ENCODE measurements around the gene AHCY. TPM values are rescaled to one million over a fixed set of nuclear protein-coding genes. Genes with fewer than 3 reads are reported as not detected.
"Not testable (repeated sequence)": the region's sequence is repeated elsewhere in the genome, so short reads cannot be mapped to it uniquely, and the experiment has no call there.

AHCY gene
- total RNA-seq, 8 experiments from 2014 or later: 84.9 to 333 (median 101) TPM

GRCh38 chr20:34334654-34335407 lies 31.7 kb upstream of the AHCY start:
- WGBS, 10 experiments: 57 to 86% (median 76%) methylated on average over 3 to 5 of the region's 5 CpGs; no CpG with 5 or more reads in 6 of the 10 experiments
- no peaks in the 10 kb centered on the region for H3K4me1 ChIP-seq (replicated peaks in 1 of 2)
- H3K27ac ChIP-seq: no peak overlapping the region
- in situ Hi-C loops (cut with MboI; ENCODE audit: low pct_unique_long_range_greater_than_20kb in 2 of 9, low sequenced_read_pairs in 9 of 9, unreplicated experiment in 9 of 9): no loop called here
- no peak overlapping the region for H3K4me3 ChIP-seq
- peak in 5 of 8 experiments; percentile 18 to 43 (median 35) for ATAC-seq (replicated peaks in 6 of 8)

- no peak overlapping the region for H3K27ac ChIP-seq
- in situ Hi-C loops (cut with MboI; ENCODE audit: low pct_unique_long_range_greater_than_20kb in 2 of 9, low sequenced_read_pairs in 9 of 9, unreplicated experiment in 9 of 9): no loop called here
These were observed 30.6 kb upstream of the AHCY start for GRCh38 chr20:34333786-34334185.

GRCh38 chr20:34332262-34332920 lies 29.2 kb upstream of the AHCY start:
- no peak overlapping the region for H3K4me3 ChIP-seq
- no peak for ATAC-seq (replicated peaks in 6 of 8)
- in situ Hi-C loops (cut with MboI; ENCODE audit: low pct_unique_long_range_greater_than_20kb in 2 of 9, low sequenced_read_pairs in 9 of 9, unreplicated experiment in 9 of 9): no loop called here
- H3K4me1 ChIP-seq (replicated peaks in 1 of 2): no peaks in the 10 kb centered on the region
- 67 to 100% (median 86%) methylated on average over 1 to 10 of the region's 19 CpGs; no CpG with 5 or more reads in 2 of the 10 experiments for WGBS, 10 experiments
- H3K27ac ChIP-seq: no peak overlapping the region

More at GRCh38 chr20:34333786-34334185, 30.6 kb upstream of the AHCY start:
- Histone ChIP-seq H3K4me1 (replicated peaks in 1 of 2) (no peaks in the 10 kb centered on the region), H3K4me3 (no peak overlapping the region)
- no peak for ATAC-seq (replicated peaks in 6 of 8)
- WGBS, 10 experiments: 33 to 100% (median 89%) methylated on average over 1 to 4 of the region's 4 CpGs; no CpG with 5 or more reads in 1 of the 10 experiments

- in situ Hi-C loops (cut with MboI; ENCODE audit: low pct_unique_long_range_greater_than_20kb in 2 of 9, low sequenced_read_pairs in 9 of 9, unreplicated experiment in 9 of 9): no loop called here
- H3K4me3 ChIP-seq: no peak overlapping the region
- no peak for ATAC-seq (replicated peaks in 6 of 8)
- 40 to 100% (median 68%) methylated on average over 1 to 7 of the region's 7 CpGs; no CpG with 5 or more reads in 3 of the 10 experiments for WGBS, 10 experiments
- H3K27ac ChIP-seq: no peak overlapping the region
- no peaks in the 10 kb centered on the region for H3K4me1 ChIP-seq (replicated peaks in 1 of 2)
These were observed 28.7 kb upstream of the AHCY start for GRCh38 chr20:34331838-34332237.

- 80 to 100% (median 100%) methylated on average over 1 to 5 of the region's 15 CpGs; no CpG with 5 or more reads in 5 of the 10 experiments for WGBS, 10 experiments
These were observed 27.8 kb upstream of the AHCY start for GRCh38 chr20:34330861-34331544.

GRCh38 chr20:34328928-34329677 lies 25.9 kb upstream of the AHCY start:
- no peaks in the 10 kb centered on the region for H3K4me1 ChIP-seq (replicated peaks in 1 of 2)
- no peak overlapping the region for H3K27ac ChIP-seq
- 57 to 100% (median 86%) methylated on average over 1 to 7 of the region's 9 CpGs for WGBS, 10 experiments
- in situ Hi-C loops (cut with MboI; ENCODE audit: low pct_unique_long_range_greater_than_20kb in 2 of 9, low sequenced_read_pairs in 9 of 9, unreplicated experiment in 9 of 9): no loop called here
- ATAC-seq (replicated peaks in 6 of 8): no peak
- no peak overlapping the region for H3K4me3 ChIP-seq

More at GRCh38 chr20:34330861-34331544, 27.8 kb upstream of the AHCY start:
- H3K4me3 ChIP-seq; ATAC-seq (replicated peaks in 6 of 8); in situ Hi-C loops (cut with MboI; ENCODE audit: low pct_unique_long_range_greater_than_20kb in 2 of 9, low sequenced_read_pairs in 9 of 9, unreplicated experiment in 9 of 9); H3K4me1 ChIP-seq (replicated peaks in 1 of 2); H3K27ac ChIP-seq: not testable (repeated sequence)

GRCh38 chr20:34328207-34328606 lies 25.1 kb upstream of the AHCY start:
- H3K4me3 ChIP-seq; ATAC-seq (replicated peaks in 6 of 8); H3K27ac ChIP-seq; in situ Hi-C loops (cut with MboI; ENCODE audit: low pct_unique_long_range_greater_than_20kb in 2 of 9, low sequenced_read_pairs in 9 of 9, unreplicated experiment in 9 of 9); H3K4me1 ChIP-seq (replicated peaks in 1 of 2): not testable (repeated sequence)
- WGBS, 10 experiments: no CpG with 5 or more reads among the region's 4 CpGs

GRCh38 chr20:34324541-34324940 lies 21.4 kb upstream of the AHCY start:
- peaks cover 0 to 3% of the 10 kb centered on the region in 2 donors for H3K4me1 ChIP-seq (replicated peaks in 1 of 2)
- no peak overlapping the region for H3K27ac ChIP-seq
- WGBS, 10 experiments: 27 to 58% (median 54%) methylated on average over 2 of the region's 2 CpGs; no CpG with 5 or more reads in 3 of the 10 experiments
- H3K4me3 ChIP-seq: no peak overlapping the region
- ATAC-seq (replicated peaks in 6 of 8): no peak
- in situ Hi-C loops (cut with MboI; ENCODE audit: low pct_unique_long_range_greater_than_20kb in 2 of 9, low sequenced_read_pairs in 9 of 9, unreplicated experiment in 9 of 9): loop anchor here in 1 of 9 experiments (25.0 kb wide), 2 partner anchors 88 to 388 kb away; partner anchors contain the start of gene TP53INP2

GRCh38 chr20:34322267-34323105 lies 19.3 kb upstream of the AHCY start:
- Histone ChIP-seq H3K27ac (no peak overlapping the region), H3K4me1 (replicated peaks in 1 of 2) (peaks cover 0 to 3% of the 10 kb centered on the region in 2 donors), H3K4me3 (no peak overlapping the region)
- 40 to 81% (median 79%) methylated on average over 1 to 8 of the region's 9 CpGs; no CpG with 5 or more reads in 2 of the 10 experiments for WGBS, 10 experiments
- in situ Hi-C loops (cut with MboI; ENCODE audit: low pct_unique_long_range_greater_than_20kb in 2 of 9, low sequenced_read_pairs in 9 of 9, unreplicated experiment in 9 of 9): loop anchor here in 1 of 9 experiments (25.0 kb wide), 2 partner anchors 90 to 390 kb away; partner anchors contain the start of gene TP53INP2
- ATAC-seq (replicated peaks in 6 of 8): peak in 1 of 8 experiments; percentile 15

- H3K4me3 ChIP-seq: no peak overlapping the region
- 20 to 83% (median 45%) methylated on average over 1 of the region's 3 CpGs; no CpG with 5 or more reads in 4 of the 10 experiments for WGBS, 10 experiments
- in situ Hi-C loops (cut with MboI; ENCODE audit: low pct_unique_long_range_greater_than_20kb in 2 of 9, low sequenced_read_pairs in 9 of 9, unreplicated experiment in 9 of 9): loop anchor here in 1 of 9 experiments (25.0 kb wide), 2 partner anchors 91 to 391 kb away; partner anchors contain the start of gene TP53INP2
- ATAC-seq (replicated peaks in 6 of 8): no peak
- H3K27ac ChIP-seq: no peak overlapping the region
- H3K4me1 ChIP-seq (replicated peaks in 1 of 2): peaks cover 0 to 3% of the 10 kb centered on the region in 2 donors
These were observed 17.7 kb upstream of the AHCY start for GRCh38 chr20:34320861-34321260.

GRCh38 chr20:34318609-34319443 lies 15.7 kb upstream of the AHCY start:
- Histone ChIP-seq H3K4me1 (replicated peaks in 1 of 2) (peaks cover 0 to 3% of the 10 kb centered on the region in 2 donors), H3K4me3 (no peak overlapping the region), H3K27ac (no peak overlapping the region)
- WGBS, 10 experiments: 33 to 100% (median 53%) methylated on average over 1 to 3 of the region's 4 CpGs; no CpG with 5 or more reads in 3 of the 10 experiments
- in situ Hi-C loops (cut with MboI; ENCODE audit: low pct_unique_long_range_greater_than_20kb in 2 of 9, low sequenced_read_pairs in 9 of 9, unreplicated experiment in 9 of 9): loop anchor here in 1 of 9 experiments (25.0 kb wide), 2 partner anchors 93 to 393 kb away; partner anchors contain the start of gene TP53INP2
- ATAC-seq (replicated peaks in 6 of 8): no peak
